DMS 273 (cell line): ENCODE data around the gene SLBP.
"Not testable (repeated sequence)": the region's sequence is repeated elsewhere in the genome, so short reads cannot be mapped to it uniquely, and the experiment has no call there.

Source experiments
- DNase-seq: peaks from one replicate; lab custom pipeline; 2025; ENCODE audit not compliant: unreplicated experiment; lab: John Stamatoyannopoulos, UW

Gene SLBP

GRCh38 chr4:1713003-1713851 is 1.1 kb upstream of the SLBP start:
- DNase-seq = no peak

GRCh38 chr4:1711571-1712215 is 426 bp downstream of the SLBP start:
- peak; percentile 39 for DNase-seq

GRCh38 chr4:1711055-1711570 is 1.0 kb downstream of the SLBP start:
- DNase-seq = peak; percentile 37

DNA sequence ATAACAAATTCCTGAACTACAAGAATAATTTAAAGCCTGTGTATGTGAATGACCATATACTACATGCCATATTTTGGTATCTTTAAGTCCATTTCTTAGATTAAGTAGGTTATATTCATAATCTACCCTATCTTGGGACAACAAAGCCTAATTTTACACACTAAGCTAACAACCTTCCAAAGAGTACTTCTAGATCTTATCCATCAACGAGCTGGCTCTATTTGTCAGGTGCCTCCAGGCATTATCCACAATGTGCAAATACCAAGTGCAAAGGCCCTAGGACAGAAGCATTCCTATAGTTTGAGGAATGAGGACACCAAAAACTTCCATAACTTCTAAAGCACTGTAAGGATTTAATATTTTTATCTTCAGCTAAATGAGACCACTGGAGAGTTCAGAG is 3.5 kb downstream of the SLBP start:
- DNase-seq = no peak

GRCh38 chr4:1706358-1706757 is 5.8 kb downstream of the SLBP start:
- DNase-seq = no peak

DNA sequence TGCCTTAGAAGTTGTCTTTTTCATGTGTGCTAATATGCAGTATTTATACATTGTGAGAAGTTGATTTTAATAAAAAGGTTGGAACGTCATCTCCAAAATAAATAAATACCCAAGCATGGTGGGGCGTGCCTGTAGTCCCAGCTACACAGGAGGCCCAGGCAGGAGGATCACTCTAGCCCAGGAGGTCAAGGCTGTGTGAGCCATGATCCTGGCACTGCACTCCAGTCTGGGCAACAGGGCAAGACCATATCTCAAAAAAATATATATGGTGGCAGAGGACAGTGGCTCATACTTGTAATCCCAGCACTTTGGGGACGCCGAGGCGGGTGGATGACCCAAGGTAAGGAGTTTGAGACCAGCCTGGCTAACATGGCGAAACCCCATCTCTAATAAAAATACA is 6.4 kb downstream of the SLBP start:
- DNase-seq = no peak

DNA sequence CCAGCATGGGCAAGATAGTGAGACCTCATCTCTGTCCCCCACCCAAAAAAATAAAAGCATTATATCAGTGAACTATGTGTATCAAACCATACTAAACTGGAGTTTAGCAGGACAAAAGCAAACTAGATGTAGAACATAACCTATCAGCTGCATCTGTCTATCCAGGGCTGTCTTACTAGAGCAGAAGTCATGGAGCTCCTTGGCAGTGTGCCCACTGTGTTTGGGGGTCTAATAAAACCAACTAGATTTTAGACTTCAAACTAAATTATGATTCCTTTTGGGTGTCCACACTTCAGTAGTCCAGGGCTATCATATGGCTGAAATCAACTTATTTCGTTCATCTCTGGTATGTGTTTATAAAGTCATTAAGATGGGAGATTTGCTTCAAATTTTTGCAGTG is 8.3 kb downstream of the SLBP start:
- DNase-seq = no peak

DNA sequence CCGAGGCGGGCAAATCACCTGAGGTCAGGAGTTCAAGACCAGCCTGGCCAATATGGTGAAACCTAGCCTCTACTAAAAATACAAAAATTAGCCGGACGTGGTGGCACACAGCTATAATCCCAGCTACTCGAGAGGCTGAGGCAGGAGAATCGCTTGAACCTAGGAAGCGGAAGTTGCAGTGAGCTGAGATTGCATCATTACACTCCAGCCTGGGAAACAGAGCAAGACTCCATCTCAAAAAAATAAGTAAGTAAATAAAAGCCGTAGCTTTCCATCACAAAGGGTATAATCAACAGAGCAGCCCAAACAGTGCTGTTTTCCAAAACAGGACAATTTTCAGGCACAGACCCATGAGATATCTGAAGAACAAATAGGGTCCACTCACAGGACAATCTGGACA is 10.4 kb downstream of the SLBP start:
- DNase-seq = not testable (repeated sequence)

- peak; percentile 72 for DNase-seq
These were observed 16.2 kb downstream of the SLBP start for GRCh38 chr4:1695913-1696312.

DNA sequence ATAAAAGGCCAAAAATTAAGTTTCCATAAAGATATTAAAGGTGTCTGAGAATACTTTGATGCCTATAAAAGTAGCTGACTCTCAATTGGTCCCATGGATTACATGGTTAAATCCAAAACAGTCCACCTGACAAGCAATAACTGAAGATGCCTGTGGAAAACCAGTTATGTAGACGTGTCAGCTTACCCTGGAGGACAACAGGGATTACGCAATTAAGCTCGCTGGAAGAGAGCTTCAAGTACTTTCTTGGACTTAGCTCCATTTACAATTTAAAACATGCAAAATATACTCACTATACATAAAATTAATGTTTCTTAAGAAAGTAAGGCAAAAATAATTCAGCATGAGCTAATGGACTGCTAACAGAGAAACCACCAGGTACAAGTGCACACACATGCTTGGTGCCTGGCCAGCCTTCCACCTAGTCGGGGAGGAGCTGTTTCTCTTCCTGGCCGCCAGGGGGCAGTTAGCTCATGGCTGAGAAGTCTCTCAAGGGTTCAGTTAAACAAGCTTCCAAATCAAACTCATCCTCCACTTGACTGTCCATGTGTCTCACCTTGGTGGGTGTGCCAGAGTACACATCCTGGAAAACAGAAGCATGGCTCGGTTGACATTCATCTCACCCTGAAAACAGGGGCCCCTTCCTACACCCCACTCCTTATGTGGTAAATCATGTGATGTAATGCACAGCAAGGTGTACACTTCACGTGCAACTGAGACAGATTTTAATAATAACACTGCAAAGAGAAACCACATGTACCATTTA is 18.8 kb downstream of the SLBP start:
- peak; percentile 82 for DNase-seq

- DNase-seq = no peak
These were observed 20.3 kb downstream of the SLBP start for GRCh38 chr4:1691737-1692373.

GRCh38 chr4:1690698-1691097 is 21.4 kb downstream of the SLBP start:
- DNase-seq = no peak

DNA sequence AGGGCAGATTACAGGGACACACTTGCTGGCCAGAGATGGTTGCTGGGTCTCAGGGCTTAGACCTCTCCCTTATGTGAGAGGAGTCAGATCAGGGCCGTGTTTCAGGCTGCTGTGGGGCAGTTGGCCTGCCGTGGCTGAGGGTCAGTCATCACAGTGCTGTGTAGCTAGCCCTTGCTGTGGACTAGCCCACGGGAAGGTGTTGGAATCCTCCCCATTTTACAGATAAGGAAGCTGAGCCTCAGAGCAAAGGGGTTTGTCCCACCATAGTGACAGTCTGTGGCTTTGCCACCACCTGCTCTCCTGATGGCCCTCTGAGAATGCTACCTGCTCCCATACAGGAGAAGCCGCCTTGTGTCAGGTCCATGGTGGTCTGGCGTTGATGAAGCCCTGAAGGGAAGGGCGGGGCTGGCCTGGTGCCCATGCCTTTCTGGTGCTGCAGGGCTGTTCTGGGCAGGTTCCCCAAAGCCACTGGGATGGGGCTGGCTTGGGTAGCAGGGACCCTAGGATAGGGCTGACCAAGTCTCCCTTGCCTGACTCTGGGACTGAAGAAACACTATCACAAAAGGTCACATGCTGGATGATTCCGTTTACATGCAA is 25.6 kb downstream of the SLBP start:
- DNase-seq = peak; percentile 19

- DNase-seq = no peak
These were observed 26.6 kb downstream of the SLBP start for GRCh38 chr4:1685235-1686150.

DNA sequence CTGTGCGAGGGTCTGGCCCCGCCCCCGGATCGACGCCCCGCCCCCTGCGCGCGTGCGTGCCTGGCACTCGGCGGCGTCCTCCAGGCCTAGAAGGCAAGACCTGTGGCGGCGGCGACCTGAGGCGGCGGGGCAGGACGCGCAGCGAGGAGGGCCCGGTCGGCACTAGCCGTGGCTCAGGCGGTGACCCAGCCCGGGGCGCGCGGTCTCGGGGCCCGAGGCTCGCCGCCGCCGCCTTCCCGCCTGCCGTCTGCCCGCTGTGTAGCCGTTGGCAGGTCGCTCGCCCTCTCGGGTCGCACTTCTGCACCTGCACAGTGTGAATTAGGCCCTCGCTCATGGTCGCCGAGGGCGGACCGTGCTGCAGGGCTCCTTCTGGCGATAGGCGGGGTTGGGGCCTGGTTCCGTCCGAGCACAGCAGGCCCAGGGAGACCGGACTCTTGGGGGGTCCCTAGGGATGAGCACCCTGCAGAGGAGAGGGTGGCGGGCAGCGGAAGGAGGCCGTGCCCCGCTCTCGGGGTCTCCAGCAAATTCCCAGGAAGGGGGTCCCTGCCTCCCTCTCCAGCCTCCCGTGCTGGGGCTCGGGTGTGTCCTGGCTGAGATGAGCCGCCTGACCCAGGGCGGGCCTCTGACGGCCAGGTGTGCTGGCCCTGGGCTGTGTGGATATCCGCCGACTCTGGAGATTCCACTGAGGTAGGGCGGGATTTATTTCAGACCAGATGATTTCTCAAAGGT is 27.4 kb downstream of the SLBP start:
- no peak for DNase-seq

GRCh38 chr4:1683736-1684505 is 28.2 kb downstream of the SLBP start, which contains the start of gene FAM53A:
Gene FAM53A (minus strand): TSS chr4:1684313. CDS start chr4:1668741, 15,572 bp downstream.
- DNase-seq = peak; percentile 92

GRCh38 chr4:1683261-1683735 is 28.8 kb downstream of the SLBP start:
- DNase-seq = peak; percentile 59

DNA sequence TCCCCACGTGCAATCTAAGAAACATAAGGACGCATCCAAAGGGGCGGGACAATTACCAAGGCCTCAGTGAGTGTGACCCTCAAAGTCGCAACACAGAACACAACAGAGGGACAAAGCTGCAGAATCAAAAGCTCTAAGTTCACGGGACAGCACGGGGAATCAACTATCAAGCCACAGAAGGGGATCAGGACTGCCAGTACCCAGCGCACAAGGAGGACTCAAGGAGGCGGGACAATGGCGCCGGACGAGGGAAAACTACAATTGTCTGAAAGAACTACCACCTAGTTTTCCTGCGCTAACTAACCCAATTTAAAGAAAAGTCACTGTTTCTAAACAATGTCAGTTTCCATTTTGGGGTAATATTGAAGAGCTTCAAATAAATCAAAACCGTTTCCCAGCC is 29.3 kb downstream of the SLBP start:
- DNase-seq = no peak
